ENCODE results near the gene ADAMTS19. TPM values are rescaled to one million over a fixed set of nuclear protein-coding genes. Genes with fewer than 3 reads are reported as not detected.

The ADAMTS19 gene
- total and polyA plus RNA-seq, 4 donors: 0.02 to 7.8 (median 0.18) TPM

GRCh38 chr5:129508606-129509005, 48.5 kb downstream of the ADAMTS19 start:
- no peak for DNase-seq
- no peak for ATAC-seq (ENCODE audit: insufficient read depth, low FRiP score)
- H3K27me3 ChIP-seq (ENCODE audit: control insufficient read depth in 3 of 3, insufficient read depth in 3 of 3, low read length in 2 of 3): no peaks in the 10 kb centered on the region
- H3K4me3 ChIP-seq: no peak overlapping the region
- H3K36me3 ChIP-seq (ENCODE audit: control insufficient read depth in 4 of 4, insufficient read depth in 4 of 4, low read length in 4 of 4): no peaks in the 10 kb centered on the region
- H3K9ac ChIP-seq (ENCODE audit: insufficient read depth in 1 of 2, low read length in 2 of 2): no peak overlapping the region
- TF ChIP-seq, protein P1, sequence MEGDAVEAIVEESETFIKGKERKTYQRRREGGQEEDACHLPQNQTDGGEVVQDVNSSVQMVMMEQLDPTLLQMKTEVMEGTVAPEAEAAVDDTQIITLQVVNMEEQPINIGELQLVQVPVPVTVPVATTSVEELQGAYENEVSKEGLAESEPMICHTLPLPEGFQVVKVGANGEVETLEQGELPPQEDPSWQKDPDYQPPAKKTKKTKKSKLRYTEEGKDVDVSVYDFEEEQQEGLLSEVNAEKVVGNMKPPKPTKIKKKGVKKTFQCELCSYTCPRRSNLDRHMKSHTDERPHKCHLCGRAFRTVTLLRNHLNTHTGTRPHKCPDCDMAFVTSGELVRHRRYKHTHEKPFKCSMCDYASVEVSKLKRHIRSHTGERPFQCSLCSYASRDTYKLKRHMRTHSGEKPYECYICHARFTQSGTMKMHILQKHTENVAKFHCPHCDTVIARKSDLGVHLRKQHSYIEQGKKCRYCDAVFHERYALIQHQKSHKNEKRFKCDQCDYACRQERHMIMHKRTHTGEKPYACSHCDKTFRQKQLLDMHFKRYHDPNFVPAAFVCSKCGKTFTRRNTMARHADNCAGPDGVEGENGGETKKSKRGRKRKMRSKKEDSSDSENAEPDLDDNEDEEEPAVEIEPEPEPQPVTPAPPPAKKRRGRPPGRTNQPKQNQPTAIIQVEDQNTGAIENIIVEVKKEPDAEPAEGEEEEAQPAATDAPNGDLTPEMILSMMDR (IDR thresholded peaks at IDR 0.05; ENCODE audit: control extremely low read depth, extremely low read depth): no peak
- no peaks in the 10 kb centered on the region for H3K4me1 ChIP-seq (ENCODE audit: control insufficient read depth in 5 of 5, insufficient read depth in 5 of 5, low read length in 5 of 5)
- H3K27ac ChIP-seq (ENCODE audit: low read depth in 1 of 2, low read length in 1 of 2): no peak overlapping the region
- no peaks in the 10 kb centered on the region for H3K9me3 ChIP-seq (ENCODE audit: control insufficient read depth in 4 of 4, insufficient read depth in 3 of 4, low read length in 3 of 4)
- WGBS, 2 donors: 81 to 88% methylated on average over 2 of the region's 2 CpGs

- DNase-seq (no peak), ATAC-seq (ENCODE audit: insufficient read depth, low FRiP score) (no peak)
- H3K4me3 ChIP-seq: no peak overlapping the region
- no peak overlapping the region for H3K9ac ChIP-seq (ENCODE audit: insufficient read depth in 1 of 2, low read length in 2 of 2)
- no peaks in the 10 kb centered on the region for H3K4me1 ChIP-seq (ENCODE audit: control insufficient read depth in 5 of 5, insufficient read depth in 5 of 5, low read length in 5 of 5)
- 91 to 94% methylated on average over 2 of the region's 2 CpGs for WGBS, 2 donors
- no peak overlapping the region for H3K27ac ChIP-seq (ENCODE audit: low read depth in 1 of 2, low read length in 1 of 2)
- no peaks in the 10 kb centered on the region for H3K9me3 ChIP-seq (ENCODE audit: control insufficient read depth in 4 of 4, insufficient read depth in 3 of 4, low read length in 3 of 4)
- H3K36me3 ChIP-seq (ENCODE audit: control insufficient read depth in 4 of 4, insufficient read depth in 4 of 4, low read length in 4 of 4): no peaks in the 10 kb centered on the region
- TF ChIP-seq, protein P1 (IDR thresholded peaks at IDR 0.05; ENCODE audit: control extremely low read depth, extremely low read depth): no peak
- no peaks in the 10 kb centered on the region for H3K27me3 ChIP-seq (ENCODE audit: control insufficient read depth in 3 of 3, insufficient read depth in 3 of 3, low read length in 2 of 3)
Measured at GRCh38 chr5:129509363-129509975, 49.4 kb downstream of the ADAMTS19 start.

DNA sequence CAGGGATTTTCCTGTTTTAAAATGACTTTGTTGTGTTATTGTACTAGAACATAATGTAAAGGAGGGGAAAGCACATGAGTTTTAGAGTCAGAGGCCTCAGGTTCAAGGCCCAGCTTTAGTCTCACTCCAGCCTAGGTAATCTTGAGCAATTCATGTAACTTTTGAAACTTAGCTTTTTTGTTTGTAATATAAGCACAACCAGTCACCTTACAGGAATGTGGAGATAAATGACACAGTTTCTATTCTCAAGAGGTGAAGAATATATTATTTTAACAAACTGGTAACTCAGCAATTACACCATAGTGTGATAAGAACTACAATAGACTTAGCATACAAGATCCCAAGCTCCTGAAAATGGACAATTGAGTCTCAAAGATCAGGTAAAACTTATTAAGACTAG, 51.2 kb downstream of the ADAMTS19 start:
- no peaks in the 10 kb centered on the region for H3K9me3 ChIP-seq (ENCODE audit: control insufficient read depth in 4 of 4, insufficient read depth in 3 of 4, low read length in 3 of 4)
- no peak overlapping the region for H3K4me3 ChIP-seq
- H3K9ac ChIP-seq (ENCODE audit: insufficient read depth in 1 of 2, low read length in 2 of 2): no peak overlapping the region
- no peak overlapping the region for H3K27ac ChIP-seq (ENCODE audit: low read depth in 1 of 2, low read length in 1 of 2)
- ATAC-seq (ENCODE audit: insufficient read depth, low FRiP score) (no peak), DNase-seq (no peak)
- TF ChIP-seq, protein P1 (IDR thresholded peaks at IDR 0.05; ENCODE audit: control extremely low read depth, extremely low read depth): no peak
- H3K27me3 ChIP-seq (ENCODE audit: control insufficient read depth in 3 of 3, insufficient read depth in 3 of 3, low read length in 2 of 3): no peaks in the 10 kb centered on the region
- H3K4me1 ChIP-seq (ENCODE audit: control insufficient read depth in 5 of 5, insufficient read depth in 5 of 5, low read length in 5 of 5): no peaks in the 10 kb centered on the region
- H3K36me3 ChIP-seq (ENCODE audit: control insufficient read depth in 4 of 4, insufficient read depth in 4 of 4, low read length in 4 of 4): no peaks in the 10 kb centered on the region

GRCh38 chr5:129541051-129541450, 81.0 kb downstream of the ADAMTS19 start:
- H3K4me3 ChIP-seq: no peak overlapping the region

More at GRCh38 chr5:129541051-129541450, 81.0 kb downstream of the ADAMTS19 start:
- TF ChIP-seq, protein P1 (IDR thresholded peaks at IDR 0.05; ENCODE audit: control extremely low read depth, extremely low read depth): no peak
- WGBS, 2 donors: 71 to 77% methylated on average over 3 of the region's 3 CpGs
- Histone ChIP-seq H3K4me1 (ENCODE audit: control insufficient read depth in 5 of 5, insufficient read depth in 5 of 5, low read length in 5 of 5) (no peaks in the 10 kb centered on the region), H3K27ac (ENCODE audit: low read depth in 1 of 2, low read length in 1 of 2) (no peak overlapping the region), H3K9ac (ENCODE audit: insufficient read depth in 1 of 2, low read length in 2 of 2) (no peak overlapping the region), H3K36me3 (ENCODE audit: control insufficient read depth in 4 of 4, insufficient read depth in 4 of 4, low read length in 4 of 4) (no peaks in the 10 kb centered on the region), H3K27me3 (ENCODE audit: control insufficient read depth in 3 of 3, insufficient read depth in 3 of 3, low read length in 2 of 3) (no peaks in the 10 kb centered on the region), H3K9me3 (ENCODE audit: control insufficient read depth in 4 of 4, insufficient read depth in 3 of 4, low read length in 3 of 4) (no peaks in the 10 kb centered on the region)
- ATAC-seq (ENCODE audit: insufficient read depth, low FRiP score) (no peak), DNase-seq (peak in 1 of 3 donors; percentile 4)

All from lung (tissue), 12 donors.